ENCODE measurements around the gene STXBP6. TPM values are rescaled to one million over a fixed set of nuclear protein-coding genes. Genes with fewer than 3 reads are reported as not detected.

STXBP6 gene
- total RNA-seq, 1 donor = 5.8 TPM

GRCh38 chr14:24915403-24915921, 134.5 kb downstream of the STXBP6 start:
- Histone ChIP-seq H3K9me3 (ENCODE audit: low read depth, low read length) (no peaks in the 10 kb centered on the region), H3K4me2 (ENCODE audit: insufficient read depth, low read length) (no peak overlapping the region), H3K79me2 (ENCODE audit: insufficient read depth, low read length) (no peaks in the 10 kb centered on the region), H3K36me3 (ENCODE audit: insufficient read depth, low read length) (no peaks in the 10 kb centered on the region), H3K27ac (ENCODE audit: low read depth, low read length) (no peak overlapping the region), H2AFZ (ENCODE audit: low read length) (no peak overlapping the region), H3K4me3 (ENCODE audit: insufficient read depth, low read length) (no peak overlapping the region), H3K27me3 (ENCODE audit: insufficient read depth, low read length) (no peaks in the 10 kb centered on the region), H4K20me1 (ENCODE audit: insufficient read depth, low read length) (no peaks in the 10 kb centered on the region), H3K4me1 (ENCODE audit: insufficient read depth, low read length) (no peaks in the 10 kb centered on the region)
- DNase-seq (ENCODE audit: insufficient read length, low spot score, missing footprints) = no peak
- TF ChIP-seq CTCF (IDR thresholded peaks at IDR 0.05; ENCODE audit: extremely low read depth, low read depth, low read length) = no peak

DNA sequence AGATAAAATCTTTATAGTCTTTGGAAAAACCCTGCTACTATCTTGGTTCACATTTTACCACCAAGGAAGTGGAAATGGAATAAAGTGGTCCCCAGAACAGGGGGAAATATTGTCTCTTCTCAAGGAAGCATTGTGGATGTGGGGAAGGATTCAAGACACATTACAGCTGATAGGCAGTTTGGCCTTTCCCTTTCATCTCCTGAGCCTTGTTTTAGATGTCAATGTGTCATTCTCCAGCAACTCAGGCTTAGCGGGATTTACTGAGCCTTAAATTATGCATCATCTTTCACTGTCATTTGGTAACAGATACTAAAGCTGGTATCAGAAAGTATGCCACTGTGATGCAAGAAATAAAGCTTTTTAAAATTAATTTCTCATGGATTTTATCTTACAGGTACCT, 136.2 kb downstream of the STXBP6 start:
- Histone ChIP-seq H3K27me3 (ENCODE audit: insufficient read depth, low read length) (no peaks in the 10 kb centered on the region), H3K79me2 (ENCODE audit: insufficient read depth, low read length) (no peaks in the 10 kb centered on the region), H2AFZ (ENCODE audit: low read length) (no peak overlapping the region), H3K4me1 (ENCODE audit: insufficient read depth, low read length) (no peaks in the 10 kb centered on the region), H3K27ac (ENCODE audit: low read depth, low read length) (no peak overlapping the region), H4K20me1 (ENCODE audit: insufficient read depth, low read length) (no peaks in the 10 kb centered on the region), H3K9me3 (ENCODE audit: low read depth, low read length) (no peaks in the 10 kb centered on the region), H3K4me3 (ENCODE audit: insufficient read depth, low read length) (no peak overlapping the region), H3K36me3 (ENCODE audit: insufficient read depth, low read length) (no peaks in the 10 kb centered on the region), H3K4me2 (ENCODE audit: insufficient read depth, low read length) (no peak overlapping the region)
- TF ChIP-seq CTCF (IDR thresholded peaks at IDR 0.05; ENCODE audit: extremely low read depth, low read depth, low read length) = no peak
- DNase-seq (ENCODE audit: insufficient read length, low spot score, missing footprints) = no peak

- no peak for TF ChIP-seq CTCF (IDR thresholded peaks at IDR 0.05; ENCODE audit: extremely low read depth, low read depth, low read length)
- no peak for DNase-seq (ENCODE audit: insufficient read length, low spot score, missing footprints)
- Histone ChIP-seq H3K27me3 (ENCODE audit: insufficient read depth, low read length) (no peaks in the 10 kb centered on the region), H4K20me1 (ENCODE audit: insufficient read depth, low read length) (no peaks in the 10 kb centered on the region), H3K9me3 (ENCODE audit: low read depth, low read length) (no peaks in the 10 kb centered on the region), H3K4me1 (ENCODE audit: insufficient read depth, low read length) (no peaks in the 10 kb centered on the region), H3K27ac (ENCODE audit: low read depth, low read length) (no peak overlapping the region), H3K79me2 (ENCODE audit: insufficient read depth, low read length) (no peaks in the 10 kb centered on the region), H2AFZ (ENCODE audit: low read length) (no peak overlapping the region), H3K4me2 (ENCODE audit: insufficient read depth, low read length) (no peak overlapping the region), H3K4me3 (ENCODE audit: insufficient read depth, low read length) (no peak overlapping the region), H3K36me3 (ENCODE audit: insufficient read depth, low read length) (no peaks in the 10 kb centered on the region)
These were observed 136.9 kb downstream of the STXBP6 start for GRCh38 chr14:24913021-24913420.

- peak overlapping the region; percentile 9 for H3K4me3 ChIP-seq (ENCODE audit: insufficient read depth, low read length)
These were observed 138.4 kb downstream of the STXBP6 start for GRCh38 chr14:24911324-24912109.

More at GRCh38 chr14:24911324-24912109, 138.4 kb downstream of the STXBP6 start:
- H3K27me3 ChIP-seq (ENCODE audit: insufficient read depth, low read length) = no peaks in the 10 kb centered on the region
- no peaks in the 10 kb centered on the region for H4K20me1 ChIP-seq (ENCODE audit: insufficient read depth, low read length)
- no peaks in the 10 kb centered on the region for H3K36me3 ChIP-seq (ENCODE audit: insufficient read depth, low read length)
- H3K27ac ChIP-seq (ENCODE audit: low read depth, low read length) = no peak overlapping the region
- H3K9me3 ChIP-seq (ENCODE audit: low read depth, low read length) = no peaks in the 10 kb centered on the region
- H3K4me1 ChIP-seq (ENCODE audit: insufficient read depth, low read length) = no peaks in the 10 kb centered on the region
- DNase-seq (ENCODE audit: insufficient read length, low spot score, missing footprints) = peak; percentile 51
- TF ChIP-seq CTCF (IDR thresholded peaks at IDR 0.05; ENCODE audit: extremely low read depth, low read depth, low read length) = no peak
- peak overlapping the region; percentile 54 for H3K4me2 ChIP-seq (ENCODE audit: insufficient read depth, low read length)
- H2AFZ ChIP-seq (ENCODE audit: low read length) = peak overlapping the region; percentile 31
- H3K79me2 ChIP-seq (ENCODE audit: insufficient read depth, low read length) = no peaks in the 10 kb centered on the region
